Inferior parietal cortex (tissue), 1 donor: ENCODE data around the gene NAA35.

Experiments
- DNase-seq: peaks from one replicate; pipeline ENCODE4 v3.0.0-alpha.2; 2016; ENCODE audit errors: extremely low spot score

The NAA35 gene

GRCh38 chr9:86062845-86063693 is 122.1 kb downstream of the NAA35 start:
- DNase-seq: no peak

DNA sequence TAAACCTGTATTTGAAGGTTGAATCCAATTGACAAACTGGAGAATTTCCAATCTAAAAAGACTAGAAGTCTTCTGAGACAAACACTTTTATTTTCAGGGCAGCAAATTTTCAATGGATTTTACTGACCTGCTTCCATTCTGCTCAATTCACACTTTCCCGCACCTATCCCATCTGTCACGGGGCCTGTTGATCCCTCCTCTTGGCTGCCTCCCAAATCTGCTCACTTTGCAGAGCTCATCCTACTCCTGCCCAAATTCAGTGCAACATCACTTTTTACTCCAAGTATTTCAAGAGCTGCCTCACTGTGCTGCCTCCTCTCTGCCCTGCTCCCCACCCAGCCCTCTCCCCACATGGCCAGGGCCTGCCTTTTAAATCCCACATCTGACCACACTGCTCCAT is 123.3 kb downstream of the NAA35 start:
- no peak for DNase-seq

- DNase-seq: no peak
These were observed 128.4 kb downstream of the NAA35 start for GRCh38 chr9:86069206-86069869.
